Activated CD4-positive, alpha-beta T cell treated with anti-CD3 and anti-CD28 coated beads, Interleukin-2, amount 50 U/mL, for 24 hours (primary cell): ENCODE data around the gene EREG.

Experiments used
- DNase-seq, 2 donors: peaks; one replicate each; pipeline ENCODE4 v3.0.0-alpha.2; 2020; ENCODE audit warnings: low read depth in 1 of 2, low spot score in 1 of 2

Gene EREG

GRCh38 chr4:74423104-74423503 lies 58.2 kb downstream of the EREG start:
- no peak for DNase-seq

GRCh38 chr4:74424111-74424510 lies 59.2 kb downstream of the EREG start:
- DNase-seq = no peak

- DNase-seq = no peak
These were observed 61.2 kb downstream of the EREG start for GRCh38 chr4:74426101-74426500.

- DNase-seq = no peak
These were observed 63.3 kb downstream of the EREG start for GRCh38 chr4:74428276-74428675.

- no peak for DNase-seq
These were observed 66.3 kb downstream of the EREG start for GRCh38 chr4:74431113-74431826.

- DNase-seq = no peak
These were observed 68.1 kb downstream of the EREG start for GRCh38 chr4:74433043-74433442.

GRCh38 chr4:74433541-74434172 lies 68.7 kb downstream of the EREG start:
- no peak for DNase-seq

- DNase-seq = no peak
These were observed 70.4 kb downstream of the EREG start for GRCh38 chr4:74435296-74435695.

GRCh38 chr4:74437866-74438265 lies 72.9 kb downstream of the EREG start:
- DNase-seq = no peak
